NCI-H2107 treated with DMSO at 0.1 percent for 48 hours (cell line): ENCODE data around the gene ARMC8.

ENCODE experiments used
- DNase-seq: peaks from one replicate; lab custom pipeline; 2025; ENCODE audit not compliant: unreplicated experiment; lab: John Stamatoyannopoulos, UW

Gene ARMC8

DNA sequence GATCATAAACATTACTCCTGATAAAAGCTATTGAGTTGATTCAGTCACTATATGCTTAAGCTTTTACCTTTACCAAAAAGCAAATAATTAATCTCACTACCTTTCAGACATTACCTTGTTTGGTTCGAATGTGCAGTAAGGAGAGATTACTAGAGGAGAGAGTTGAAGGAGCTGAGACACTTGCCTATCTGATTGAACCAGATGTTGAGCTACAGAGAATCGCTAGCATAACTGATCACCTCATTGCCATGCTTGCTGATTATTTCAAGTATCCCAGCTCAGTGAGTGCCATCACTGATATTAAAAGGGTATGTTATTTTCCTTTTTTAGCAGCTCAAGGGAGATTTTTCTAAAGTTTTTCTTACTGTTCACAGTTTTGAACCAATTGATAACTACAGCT, 54.6 kb downstream of the ARMC8 start:
- DNase-seq, result no peak

DNA sequence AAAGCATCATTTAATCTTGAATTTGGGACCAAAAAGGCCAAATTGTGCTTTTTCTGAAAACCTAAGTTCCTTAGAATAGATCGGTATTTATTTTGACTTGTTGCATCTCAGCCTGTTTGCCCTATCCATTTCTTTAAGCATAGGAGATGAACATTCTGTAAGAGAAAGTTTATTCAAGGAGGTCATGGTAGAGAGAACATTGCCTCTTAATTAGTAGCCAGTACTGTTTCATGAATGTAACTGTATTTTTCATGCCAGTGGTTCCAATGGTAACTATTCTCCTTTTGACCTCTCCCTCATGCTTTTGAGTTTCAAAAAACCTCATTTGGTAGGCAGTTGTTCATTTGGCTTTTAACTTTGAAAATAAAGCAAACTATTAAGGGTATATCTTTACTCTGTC, 55.4 kb downstream of the ARMC8 start:
- DNase-seq, result no peak

DNA sequence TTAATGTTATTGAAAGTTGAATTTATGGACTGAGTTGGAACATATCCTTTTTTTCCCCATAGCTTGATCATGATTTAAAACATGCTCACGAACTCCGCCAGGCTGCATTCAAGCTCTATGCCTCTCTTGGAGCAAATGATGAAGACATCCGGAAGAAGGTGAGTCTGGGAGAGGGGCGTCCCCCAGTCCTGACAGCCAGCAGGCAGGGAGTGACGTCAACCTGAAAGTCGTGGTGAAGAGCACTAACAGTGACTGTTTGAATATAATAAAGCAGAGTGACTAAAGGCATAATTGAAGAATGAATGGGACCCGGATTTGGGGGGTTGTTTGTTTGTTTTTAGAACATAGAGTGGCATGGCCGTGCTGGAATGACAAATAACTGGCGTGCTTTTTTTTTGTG, 57.9 kb downstream of the ARMC8 start:
- no peak for DNase-seq

DNA sequence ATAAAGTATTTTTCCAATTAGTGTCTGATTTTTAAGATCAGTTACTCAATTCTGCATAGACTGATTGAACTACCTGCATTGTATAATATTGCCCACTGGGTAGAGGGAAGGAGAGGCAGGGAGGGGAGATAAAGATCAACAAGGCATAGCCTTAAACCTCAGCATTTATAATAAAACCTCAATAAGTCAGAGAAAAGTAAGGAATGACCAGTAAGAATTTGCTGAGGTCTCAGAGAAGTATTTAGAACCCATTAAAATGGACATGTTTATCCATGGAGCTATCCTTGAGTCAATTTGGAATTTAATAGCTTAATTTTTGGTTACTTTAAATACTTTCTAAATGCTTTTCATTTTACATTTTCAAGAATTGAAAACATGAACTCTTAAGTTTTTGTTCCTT, 62.5 kb downstream of the ARMC8 start:
- no peak for DNase-seq

DNA sequence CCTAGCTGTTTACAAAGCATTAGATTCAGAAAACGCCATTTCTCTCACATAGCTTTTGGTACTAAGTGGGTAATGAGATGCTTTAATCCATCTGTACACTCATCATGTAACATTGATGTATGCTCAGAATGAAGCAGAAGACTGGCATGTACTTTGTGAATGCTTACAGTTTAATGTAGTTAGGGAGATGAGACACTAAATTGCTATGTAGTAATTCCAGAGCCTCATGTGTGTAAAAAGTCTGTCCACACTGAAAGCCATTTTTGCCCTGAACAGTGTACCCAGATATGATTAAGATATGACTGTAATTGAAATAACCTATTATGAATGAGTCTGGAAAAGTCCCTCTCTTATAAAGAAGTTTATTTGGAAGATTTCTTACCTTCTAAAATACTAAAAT, 66.5 kb downstream of the ARMC8 start:
- DNase-seq, result no peak

DNA sequence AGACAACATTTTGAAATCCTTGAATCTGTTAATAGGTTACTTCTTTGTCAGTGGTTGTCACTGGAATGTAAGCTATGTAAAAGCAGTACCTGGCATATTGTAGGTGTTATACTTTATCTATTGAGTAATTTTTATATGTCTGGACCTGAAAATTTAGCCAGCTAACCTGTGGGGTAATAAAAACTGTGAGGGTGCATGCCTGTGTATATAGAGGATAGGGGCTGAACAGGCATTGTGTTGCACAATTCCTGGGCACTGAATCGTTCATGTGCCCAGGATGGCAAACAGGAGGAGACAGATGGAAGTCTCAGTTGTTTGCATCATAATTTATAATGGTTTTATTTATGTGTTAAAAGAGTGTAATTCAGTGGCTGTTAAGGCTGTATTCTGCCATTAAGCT, 67.1 kb downstream of the ARMC8 start:
- no peak for DNase-seq

DNA sequence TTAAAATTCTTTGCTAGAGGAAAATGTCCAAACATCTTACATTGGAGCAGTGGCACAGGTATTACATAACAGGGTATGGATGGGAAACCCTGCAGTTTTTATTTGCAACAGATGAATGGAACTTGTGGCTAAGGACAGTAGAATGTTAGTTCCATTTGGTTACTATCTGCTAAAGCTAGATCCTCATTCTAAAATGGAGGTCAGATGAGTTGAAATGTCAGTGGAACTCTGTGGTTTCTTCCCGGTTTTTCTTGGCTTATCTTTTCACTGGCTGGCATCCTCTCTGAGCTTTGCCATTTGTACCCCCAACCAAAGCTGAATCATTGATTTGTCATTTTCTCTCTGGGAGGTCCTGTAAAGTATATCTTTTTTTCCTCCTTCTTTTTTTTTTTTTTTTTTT, 68.9 kb downstream of the ARMC8 start:
- no peak for DNase-seq

DNA sequence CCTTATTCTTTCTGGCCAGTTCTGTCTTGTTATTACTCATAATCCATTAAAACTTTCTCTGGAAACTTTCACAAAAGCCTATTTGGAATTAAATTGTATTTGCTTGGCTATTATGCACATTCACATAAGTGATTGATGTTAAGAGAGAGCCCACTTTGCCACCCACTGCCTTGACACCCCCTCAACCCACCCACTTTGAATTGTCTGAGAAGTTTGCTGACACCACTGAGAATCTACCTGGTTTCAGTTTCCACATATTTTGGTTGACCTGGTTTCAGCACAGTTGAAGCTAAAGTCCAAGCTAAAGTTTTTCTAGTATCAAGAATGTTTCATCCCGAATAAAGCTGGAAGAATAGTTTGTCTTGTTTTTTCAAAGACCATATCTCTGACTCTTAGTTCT, 70.9 kb downstream of the ARMC8 start:
- no peak for DNase-seq

DNA sequence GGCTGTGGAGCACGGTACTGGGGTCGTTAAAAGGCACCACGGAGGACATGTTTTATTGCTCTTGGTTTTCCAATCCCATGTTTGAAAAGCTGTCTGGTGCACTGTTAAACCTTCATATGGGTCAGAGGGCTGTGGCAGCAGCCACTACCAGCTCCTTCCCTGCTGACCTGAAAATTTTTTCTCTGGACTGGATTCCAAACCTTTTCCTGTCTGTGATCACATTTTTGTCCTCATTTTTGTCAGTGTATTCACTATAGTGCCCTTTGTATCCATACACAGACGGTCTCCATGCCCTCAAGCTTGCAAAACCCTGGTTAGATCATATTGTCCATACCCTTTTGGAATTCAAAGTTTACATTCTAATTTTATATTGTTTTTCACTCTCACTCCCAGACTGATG, 72.0 kb downstream of the ARMC8 start:
- no peak for DNase-seq

DNA sequence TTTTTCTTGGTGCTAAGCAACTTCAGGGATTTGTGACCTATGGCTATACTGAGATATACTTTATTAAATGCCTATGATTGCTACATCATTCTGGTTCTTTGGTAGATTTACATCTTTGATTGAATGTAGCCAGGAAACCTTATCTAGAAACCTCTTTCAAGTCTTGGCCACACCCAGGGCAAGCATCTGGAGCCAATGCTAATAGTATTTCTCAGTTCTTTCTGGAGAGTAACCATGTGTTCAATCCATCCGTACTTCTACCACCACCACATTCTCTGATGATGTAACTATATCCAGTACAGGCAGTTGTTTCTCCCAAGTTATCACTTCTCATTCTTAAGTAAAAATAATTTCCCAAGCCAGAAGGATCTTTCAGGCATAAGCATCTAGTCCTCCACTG, 73.5 kb downstream of the ARMC8 start:
- no peak for DNase-seq

DNA sequence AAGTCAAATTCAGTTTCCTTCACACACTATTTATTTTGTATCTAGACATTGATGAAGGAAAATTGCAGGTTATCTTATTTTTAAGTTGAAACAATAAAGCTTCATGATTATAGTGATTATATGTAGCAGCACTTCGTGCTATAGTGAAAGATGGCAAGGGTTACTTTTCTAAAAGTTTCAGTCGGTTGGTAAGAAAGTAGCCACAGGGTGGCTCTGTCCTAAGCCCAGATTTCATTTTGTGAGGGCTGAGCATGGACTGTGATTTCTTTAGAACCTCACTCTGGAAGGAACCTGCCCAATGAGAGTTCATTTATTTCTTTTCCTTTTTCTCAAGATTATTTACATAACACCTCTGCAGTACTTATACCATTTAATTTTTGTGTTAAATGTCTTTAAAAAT, 76.0 kb downstream of the ARMC8 start:
- no peak for DNase-seq

DNA sequence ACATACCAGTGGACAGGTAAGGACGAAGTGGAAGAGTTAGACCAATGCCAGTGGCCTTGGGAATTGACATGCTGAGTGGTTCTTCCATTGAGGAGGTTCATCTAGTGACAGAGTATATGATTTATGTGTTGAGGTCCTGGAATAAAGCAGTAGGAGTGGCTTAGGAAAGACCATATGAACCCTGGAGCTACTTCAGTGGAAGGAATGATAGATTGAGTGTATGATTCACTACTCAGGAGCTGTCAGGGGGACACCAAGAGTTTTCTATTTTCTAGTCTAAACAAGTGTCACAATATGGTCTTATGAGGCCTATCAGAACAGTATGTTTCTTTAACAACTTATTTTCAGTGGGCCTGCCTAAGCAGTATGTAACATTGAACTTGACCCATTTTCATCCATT, 78.6 kb downstream of the ARMC8 start:
- DNase-seq, result no peak

DNA sequence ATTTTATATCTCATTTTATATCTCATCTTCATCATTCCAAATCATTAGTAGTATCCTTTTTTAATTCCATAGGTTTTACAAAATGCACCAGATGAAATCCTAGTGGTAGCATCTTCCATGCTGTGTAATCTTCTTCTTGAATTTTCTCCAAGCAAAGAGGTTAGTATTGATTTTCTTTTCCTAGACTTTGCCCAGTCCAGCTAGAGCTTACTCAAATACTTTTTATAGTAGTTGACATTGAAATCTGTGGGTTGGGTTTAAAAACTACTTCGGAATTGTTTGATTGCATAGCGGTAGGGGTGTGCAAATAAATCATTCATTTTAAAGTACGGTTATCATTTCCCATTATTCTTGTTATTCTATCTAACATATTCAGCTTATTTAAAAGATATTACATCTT, 80.0 kb downstream of the ARMC8 start:
- no peak for DNase-seq

DNA sequence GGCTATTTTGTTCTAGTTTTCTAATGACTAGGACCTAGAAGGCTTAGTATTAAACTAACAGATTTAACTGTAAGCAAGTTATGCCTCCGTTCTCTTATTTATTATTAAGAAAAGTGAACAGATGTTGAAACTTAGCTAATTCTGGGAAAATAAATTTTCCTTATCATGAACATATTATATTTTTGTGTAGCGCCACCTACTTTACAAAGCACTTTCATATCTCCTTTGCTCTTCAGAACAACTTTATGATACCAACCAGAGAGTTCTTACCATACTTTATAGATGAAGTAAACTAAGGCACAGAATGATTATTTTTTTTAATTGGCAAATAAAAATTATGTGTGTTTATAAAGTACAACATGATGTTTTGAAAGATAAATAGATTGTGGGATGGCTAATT, 83.1 kb downstream of the ARMC8 start:
- no peak for DNase-seq

DNA sequence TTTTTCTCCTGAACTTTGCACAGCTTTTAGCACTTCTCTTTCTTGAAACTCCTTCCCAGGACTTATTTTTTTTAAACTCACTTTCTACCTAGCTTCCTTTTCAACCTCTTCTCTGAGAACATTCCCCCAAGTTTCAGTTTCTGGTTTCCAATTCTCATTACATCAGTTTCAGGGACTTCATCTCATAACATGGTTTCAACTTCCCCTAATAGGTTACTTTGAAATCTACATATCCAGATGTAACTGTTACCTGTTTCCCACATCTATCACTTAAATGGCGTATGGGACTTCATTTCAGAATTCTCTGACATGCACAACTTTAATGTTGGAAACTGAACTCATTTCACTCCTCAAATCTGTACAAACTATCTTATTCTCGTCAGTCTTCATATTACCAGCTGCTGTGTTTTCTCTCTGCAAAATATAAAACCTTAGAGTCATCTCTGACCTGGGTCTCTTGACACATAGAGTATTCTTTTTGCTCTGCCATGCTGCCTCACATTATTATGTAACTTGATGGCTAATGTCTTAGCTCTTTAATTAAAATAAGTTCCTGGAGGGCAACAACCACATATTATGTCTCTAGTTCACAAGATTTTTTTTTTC, 84.2 kb downstream of the ARMC8 start:
- DNase-seq, result no peak

DNA sequence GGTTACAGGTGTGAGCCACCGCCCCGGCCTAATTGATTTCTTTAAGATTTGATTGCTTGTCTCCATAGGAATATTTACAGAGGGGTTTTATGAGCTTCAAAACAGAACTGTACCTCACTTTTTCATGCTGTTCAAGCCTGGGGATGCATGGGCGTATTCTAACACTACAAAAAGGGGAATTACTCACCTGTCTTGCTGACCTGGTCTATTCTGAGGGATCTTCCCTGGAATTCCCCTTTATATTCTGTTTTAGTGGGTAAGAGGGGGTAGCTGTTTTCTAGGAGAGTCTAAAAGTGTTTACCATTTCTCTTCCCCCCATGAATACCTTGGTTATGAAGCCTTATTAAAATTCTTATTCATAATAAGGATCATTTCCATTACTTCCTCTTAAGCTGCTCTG, 94.5 kb downstream of the ARMC8 start:
- no peak for DNase-seq

DNA sequence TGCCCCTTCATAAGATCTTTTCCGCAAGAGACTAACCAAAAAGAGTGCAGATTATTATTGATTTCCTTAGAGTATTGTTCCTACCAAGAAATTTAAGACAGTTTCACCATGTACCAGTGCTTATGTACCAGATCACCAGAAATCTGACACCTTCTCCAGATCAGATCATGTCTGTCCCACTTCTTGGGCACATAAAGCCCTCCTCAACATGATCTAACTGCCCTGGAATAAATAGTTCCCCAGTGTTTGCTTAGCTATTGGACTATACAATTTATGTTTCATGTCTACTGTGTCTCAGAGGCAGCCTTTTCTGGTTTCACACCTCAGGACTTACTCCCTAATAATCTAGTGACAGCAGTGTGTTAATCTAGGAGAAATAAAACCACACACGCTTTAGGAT, 95.7 kb downstream of the ARMC8 start:
- DNase-seq, result no peak

DNA sequence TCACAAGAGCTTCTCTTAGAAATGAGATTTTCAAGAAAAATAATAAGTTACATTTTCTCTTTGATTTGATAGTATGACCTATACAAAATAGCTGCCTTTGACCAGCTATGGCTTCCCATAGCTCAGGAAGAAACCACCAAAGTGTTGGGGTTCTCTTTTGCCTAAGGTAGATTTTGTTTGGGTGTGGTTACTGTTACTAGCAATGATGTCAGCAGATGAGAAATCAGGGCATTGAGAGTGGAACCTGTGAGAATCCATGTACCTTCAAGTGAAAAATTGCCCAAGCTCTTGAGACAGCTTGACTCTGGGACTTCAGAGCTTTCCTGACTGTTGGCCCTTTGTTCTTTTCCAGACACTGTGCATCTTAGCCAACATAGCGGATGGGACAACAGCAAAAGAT, 97.0 kb downstream of the ARMC8 start:
- no peak for DNase-seq

DNA sequence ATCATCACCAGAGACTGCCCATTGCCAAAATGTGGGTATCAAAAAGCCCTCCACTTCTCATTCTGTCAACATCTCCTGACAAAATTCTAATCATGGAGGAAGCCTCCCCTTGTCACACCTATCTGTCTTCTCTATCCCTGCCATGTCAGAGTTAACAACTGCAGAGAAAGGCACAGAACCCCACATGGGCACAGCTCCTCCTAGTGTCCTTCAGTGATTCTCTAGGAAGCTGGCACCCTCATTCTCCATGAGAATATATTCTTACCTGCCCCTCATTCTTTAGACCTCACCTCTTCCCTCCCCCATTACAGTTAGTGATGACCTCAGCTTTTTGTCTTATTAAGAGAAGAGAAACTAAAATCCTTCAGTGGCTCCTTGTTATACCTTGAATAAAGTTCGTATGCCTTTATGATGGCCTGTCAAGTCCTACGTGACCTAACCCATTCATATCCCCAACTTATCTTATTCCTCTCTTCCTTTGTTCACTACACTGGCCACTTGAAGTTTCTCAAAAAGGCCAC, 97.9 kb downstream of the ARMC8 start:
- no peak for DNase-seq

DNA sequence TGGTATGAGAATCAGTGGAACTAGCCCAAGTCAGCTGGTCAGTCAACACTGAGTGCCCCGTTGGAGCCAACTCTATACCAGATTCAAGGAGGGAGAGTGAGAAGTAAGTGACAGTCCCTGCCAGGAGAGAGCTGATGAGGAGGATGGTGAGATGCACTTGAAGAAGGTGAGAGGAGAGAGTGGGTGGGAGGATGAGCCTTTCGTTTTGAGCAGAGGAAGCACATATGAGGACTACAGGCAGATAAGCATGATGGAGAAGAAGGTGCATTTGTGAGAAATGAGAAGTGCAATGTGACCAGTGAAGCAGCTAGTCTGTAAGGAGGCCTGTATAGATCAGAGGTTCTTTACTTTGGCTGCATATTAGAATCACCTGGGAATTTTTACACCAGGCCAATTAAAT, 102.2 kb downstream of the ARMC8 start:
- no peak for DNase-seq

DNA sequence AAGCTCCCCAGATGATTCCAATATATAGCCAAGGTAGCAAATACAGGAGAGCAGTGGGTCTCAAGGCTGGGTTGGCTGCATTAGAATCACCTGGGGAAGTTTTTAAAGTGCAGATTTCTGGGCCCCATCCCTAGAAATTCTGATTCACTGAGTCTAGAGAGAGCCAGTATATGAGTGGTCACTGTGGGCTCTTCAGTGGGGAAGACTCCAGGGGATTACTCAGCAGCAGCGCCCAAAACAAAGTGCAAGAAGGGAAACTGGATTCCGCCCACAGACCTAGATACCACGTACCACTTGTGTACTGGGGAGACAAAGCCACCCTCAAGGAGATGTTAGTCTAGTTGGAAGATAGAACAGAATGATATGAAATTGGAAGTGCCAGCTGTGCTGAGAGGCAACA, 102.6 kb downstream of the ARMC8 start:
- DNase-seq, result no peak

DNA sequence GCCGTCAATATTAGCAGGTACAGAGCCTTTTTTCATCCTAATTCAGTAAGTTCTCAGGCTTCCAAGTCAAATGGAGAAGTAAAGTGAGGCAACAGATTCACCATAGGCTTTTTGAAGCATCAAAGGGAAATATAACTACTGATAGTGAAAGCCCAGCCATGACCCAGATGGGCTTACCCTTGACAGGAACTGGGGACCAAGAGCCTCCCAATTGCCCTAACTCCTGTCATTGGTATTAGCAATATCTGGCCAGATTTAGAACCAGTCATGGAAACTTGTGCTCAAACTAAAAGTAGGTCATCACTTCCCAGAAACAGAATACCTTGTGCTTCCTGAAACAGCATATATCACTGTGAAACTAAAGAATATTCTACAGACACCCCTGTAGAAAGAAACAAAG, 109.5 kb downstream of the ARMC8 start:
- DNase-seq, result no peak

DNA sequence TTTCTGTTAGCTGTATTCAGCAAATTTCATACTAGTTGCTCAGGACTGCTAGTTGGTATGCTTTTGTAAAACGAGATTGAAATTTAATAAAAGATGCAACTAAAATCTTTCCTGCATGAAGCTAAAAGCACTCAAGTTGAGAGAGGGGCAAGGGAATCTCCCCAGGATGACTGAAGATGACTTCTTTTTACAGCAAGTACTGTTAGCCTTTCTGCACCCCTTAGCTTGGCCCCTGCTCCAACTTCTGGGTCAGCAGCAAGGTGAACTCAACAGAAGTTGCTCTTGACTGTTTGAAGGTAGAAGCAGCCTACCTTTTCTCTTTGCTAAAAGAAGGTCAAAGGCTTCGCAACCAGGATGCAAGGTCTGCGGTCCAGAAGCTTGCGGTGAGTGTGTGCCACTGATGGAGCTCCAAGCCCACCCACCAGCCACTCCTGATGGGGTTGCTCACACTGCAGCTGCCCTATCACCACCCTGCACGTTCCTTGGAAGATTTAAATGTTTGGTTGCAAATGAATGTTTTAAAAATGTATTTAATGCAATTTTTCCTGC, 110.0 kb downstream of the ARMC8 start:
- no peak for DNase-seq
